Stimulated activated memory B cell treated with anti-CD40 and anti-IgM and Interleukin-4, amounts not matched to agents 10 μg/mL and 1 μg/mL and 100 μg/mL, for 72 hours (primary cell): ENCODE data around the gene HEYL.
"Not testable (repeated sequence)": the region's sequence is repeated elsewhere in the genome, so short reads cannot be mapped to it uniquely, and the experiment has no call there.

Experiments used
- ATAC-seq: fragments of 150-1000 bp; cut with Tn5 transposase; 2 replicates; pipeline ENCODE4 v1.10.0; 2021
- H3K27ac Mint-ChIP-seq: one replicate; pipeline ENCODE4 v1.8.0; 2022; ENCODE audit warnings: mild to moderate bottlenecking, mixed read lengths
- H3K27me3 Mint-ChIP-seq: one replicate; pipeline ENCODE4 v1.8.0; 2022; ENCODE audit warnings: mixed read lengths
- H3K36me3 Mint-ChIP-seq: one replicate; pipeline ENCODE4 v1.8.0; 2022; ENCODE audit warnings: mixed read lengths
- H3K4me1 Mint-ChIP-seq: one replicate; pipeline ENCODE4 v1.8.0; 2022; ENCODE audit warnings: mixed read lengths
- H3K4me3 Mint-ChIP-seq: one replicate; pipeline ENCODE4 v1.8.0; 2022; ENCODE audit warnings: mild to moderate bottlenecking, moderate library complexity, mixed read lengths
- H3K9me3 Mint-ChIP-seq: one replicate; pipeline ENCODE4 v1.8.0; 2022; ENCODE audit warnings: mixed read lengths

The HEYL gene

GRCh38 chr1:39614488-39614887 is 25.0 kb downstream of the HEYL start:
- peaks cover 24% of the 10 kb centered on the region for H3K27me3 Mint-ChIP-seq
- H3K4me3 Mint-ChIP-seq: no peak overlapping the region
- no peak overlapping the region for H3K27ac Mint-ChIP-seq
- no peaks in the 10 kb centered on the region for H3K36me3 Mint-ChIP-seq
- ATAC-seq: no peak
- H3K9me3 Mint-ChIP-seq: no peaks in the 10 kb centered on the region
- peaks cover 5% of the 10 kb centered on the region for H3K4me1 Mint-ChIP-seq

GRCh38 chr1:39613250-39613649 is 26.2 kb downstream of the HEYL start:
- H3K27me3 Mint-ChIP-seq: peaks cover 24% of the 10 kb centered on the region
- no peak overlapping the region for H3K4me3 Mint-ChIP-seq
- no peaks in the 10 kb centered on the region for H3K36me3 Mint-ChIP-seq
- ATAC-seq: no peak
- H3K9me3 Mint-ChIP-seq: no peaks in the 10 kb centered on the region
- H3K4me1 Mint-ChIP-seq: peaks cover 9% of the 10 kb centered on the region
- no peak overlapping the region for H3K27ac Mint-ChIP-seq

GRCh38 chr1:39609618-39610331 is 29.7 kb downstream of the HEYL start:
- Mint-ChIP-seq H3K27ac (no peak overlapping the region), H3K27me3 (no peaks in the 10 kb centered on the region), H3K9me3 (no peaks in the 10 kb centered on the region), H3K4me3 (peak overlapping the region; percentile 51), H3K36me3 (no peaks in the 10 kb centered on the region), H3K4me1 (peaks cover 16% of the 10 kb centered on the region)
- peak; percentile 88 for ATAC-seq

- H3K4me3 Mint-ChIP-seq: no peak overlapping the region
- no peaks in the 10 kb centered on the region for H3K36me3 Mint-ChIP-seq
- H3K9me3 Mint-ChIP-seq: no peaks in the 10 kb centered on the region
- H3K27ac Mint-ChIP-seq: no peak overlapping the region
- H3K4me1 Mint-ChIP-seq: peaks cover 16% of the 10 kb centered on the region
- no peak for ATAC-seq
- no peaks in the 10 kb centered on the region for H3K27me3 Mint-ChIP-seq
Observed at GRCh38 chr1:39608921-39609320, 30.5 kb downstream of the HEYL start.

- not testable (repeated sequence) for H3K9me3 Mint-ChIP-seq, H3K27ac Mint-ChIP-seq, H3K36me3 Mint-ChIP-seq, H3K4me3 Mint-ChIP-seq, H3K4me1 Mint-ChIP-seq, ATAC-seq
- H3K27me3 Mint-ChIP-seq: peaks cover 16% of the 10 kb centered on the region
Observed at GRCh38 chr1:39603677-39604076, 35.8 kb downstream of the HEYL start.

GRCh38 chr1:39601667-39602255 is 37.7 kb downstream of the HEYL start:
- not testable (repeated sequence) for H3K4me3 Mint-ChIP-seq, H3K27ac Mint-ChIP-seq, H3K36me3 Mint-ChIP-seq, H3K9me3 Mint-ChIP-seq, ATAC-seq
- peaks cover 16% of the 10 kb centered on the region for H3K27me3 Mint-ChIP-seq
- H3K4me1 Mint-ChIP-seq: peaks cover 12% of the 10 kb centered on the region

- no peaks in the 10 kb centered on the region for H3K9me3 Mint-ChIP-seq
- H3K4me1 Mint-ChIP-seq: peaks cover 6% of the 10 kb centered on the region
- H3K36me3 Mint-ChIP-seq: no peaks in the 10 kb centered on the region
- H3K4me3 Mint-ChIP-seq: no peak overlapping the region
- ATAC-seq: no peak
- H3K27me3 Mint-ChIP-seq: peaks cover 30% of the 10 kb centered on the region
- H3K27ac Mint-ChIP-seq: no peak overlapping the region
Observed at GRCh38 chr1:39596163-39596562, 43.3 kb downstream of the HEYL start.

GRCh38 chr1:39593386-39593785 is 46.1 kb downstream of the HEYL start:
- Mint-ChIP-seq H3K27me3 (peaks cover 14% of the 10 kb centered on the region), H3K36me3 (no peaks in the 10 kb centered on the region), H3K4me3 (no peak overlapping the region), H3K27ac (no peak overlapping the region), H3K4me1 (peaks cover 3% of the 10 kb centered on the region), H3K9me3 (no peaks in the 10 kb centered on the region)
- ATAC-seq: no peak

- Mint-ChIP-seq H3K4me1 (no peaks in the 10 kb centered on the region), H3K27me3 (peaks cover 14% of the 10 kb centered on the region), H3K36me3 (no peaks in the 10 kb centered on the region), H3K27ac (no peak overlapping the region), H3K4me3 (no peak overlapping the region), H3K9me3 (no peaks in the 10 kb centered on the region)
- ATAC-seq: no peak
Observed at GRCh38 chr1:39592069-39592468, 47.4 kb downstream of the HEYL start.

- no peak overlapping the region for H3K27ac Mint-ChIP-seq
- peaks cover 14% of the 10 kb centered on the region for H3K27me3 Mint-ChIP-seq
- H3K4me1 Mint-ChIP-seq: no peaks in the 10 kb centered on the region
- ATAC-seq: no peak
- H3K9me3 Mint-ChIP-seq: no peaks in the 10 kb centered on the region
- no peak overlapping the region for H3K4me3 Mint-ChIP-seq
- H3K36me3 Mint-ChIP-seq: no peaks in the 10 kb centered on the region
Observed at GRCh38 chr1:39590546-39590945, 48.9 kb downstream of the HEYL start.

- no peak for ATAC-seq
- Mint-ChIP-seq H3K27me3 (no peaks in the 10 kb centered on the region), H3K9me3 (no peaks in the 10 kb centered on the region), H3K27ac (no peak overlapping the region), H3K36me3 (no peaks in the 10 kb centered on the region), H3K4me1 (no peaks in the 10 kb centered on the region), H3K4me3 (no peak overlapping the region)
Observed at GRCh38 chr1:39585933-39586332, 53.5 kb downstream of the HEYL start.

GRCh38 chr1:39576016-39576657 is 63.3 kb downstream of the HEYL start:
- Mint-ChIP-seq H3K27me3 (no peaks in the 10 kb centered on the region), H3K4me1 (peaks cover 29% of the 10 kb centered on the region), H3K36me3 (peaks cover 36% of the 10 kb centered on the region), H3K27ac (peak overlapping the region; percentile 93), H3K4me3 (peak overlapping the region; percentile 93), H3K9me3 (no peaks in the 10 kb centered on the region)
- ATAC-seq: peak; percentile 74

- ATAC-seq: peak; percentile 73
- Mint-ChIP-seq H3K4me3 (peak overlapping the region; percentile 93), H3K4me1 (peaks cover 29% of the 10 kb centered on the region), H3K9me3 (no peaks in the 10 kb centered on the region), H3K27ac (peak overlapping the region; percentile 93), H3K27me3 (no peaks in the 10 kb centered on the region), H3K36me3 (peaks cover 43% of the 10 kb centered on the region)
Observed at GRCh38 chr1:39575191-39576015, 64.0 kb downstream of the HEYL start.

GRCh38 chr1:39574646-39575045 is 64.8 kb downstream of the HEYL start:
- peak overlapping the region; percentile 93 for H3K27ac Mint-ChIP-seq
- peaks cover 50% of the 10 kb centered on the region for H3K36me3 Mint-ChIP-seq
- H3K9me3 Mint-ChIP-seq: no peaks in the 10 kb centered on the region
- H3K4me3 Mint-ChIP-seq: peak overlapping the region; percentile 93
- ATAC-seq: no peak
- H3K27me3 Mint-ChIP-seq: no peaks in the 10 kb centered on the region
- peaks cover 29% of the 10 kb centered on the region for H3K4me1 Mint-ChIP-seq
